Left lung (tissue), 10 donors: Measurements from ENCODE around the gene OSBPL2. TPM values are rescaled to one million over a fixed set of nuclear protein-coding genes. Genes with fewer than 3 reads are reported as not detected.

Experiments used
- ATAC-seq: fragments of 200-7000 bp; cut with Tn5 transposase; one replicate; pipeline ENCODE4 v1.9.1; 2020; ENCODE audit warnings: moderate library complexity
- DNase-seq, 4 donors: peaks; one replicate each; pipeline ENCODE4 v3.0.0-alpha.2; 2013 to 2020
- H3K27ac ChIP-seq, 2 donors: fragments of 200-600 bp; sonication (generic) in 1 of 2; one replicate each; pipeline versions ENCODE4 v1.5.0 to v1.8.0; 2020 to 2021
- H3K27me3 ChIP-seq, 2 donors: fragments of 200-600 bp; sonication (generic) in 1 of 2; one replicate each; pipeline versions ENCODE4 v1.5.0 to v1.8.0; 2020 to 2021
- H3K36me3 ChIP-seq, 2 donors: fragments of 200-600 bp; sonication (generic) in 1 of 2; one replicate each; pipeline versions ENCODE4 v1.5.0 to v1.8.0; 2020 to 2021
- H3K4me1 ChIP-seq, 2 donors: fragments of 200-600 bp; one replicate each; pipeline ENCODE4 v1.8.0; 2021
- H3K4me3 ChIP-seq, 2 donors: fragments of 200-600 bp; sonication (generic) in 1 of 2; one replicate each; pipeline versions ENCODE4 v1.5.0 to v1.8.0; 2020 to 2021; ENCODE audit warnings: mild to moderate bottlenecking in 1 of 2
- H3K9me3 ChIP-seq, 2 donors: fragments of 200-600 bp; sonication (generic) in 1 of 2; one replicate each; pipeline versions ENCODE4 v1.5.0 to v1.8.0; 2020 to 2021
- intact Hi-C, 2 donors: fragments of 100-400 bp; cut with DNase I; formaldehyde crosslinking; loops; one replicate each; pipeline versions ENCODE4 v1.11.2 to v1.14.2; 2022
- polyA plus RNA-seq, 6 donors: library from polyadenylated mRNA; unstranded; fragments of 120-200 nt; gene quantifications; one replicate each; pipeline ENCODE4 v1.2.1, GENCODE V29; 2013; ENCODE audit not compliant: insufficient read length in 6 of 6
- total RNA-seq, 2 donors: library from RNA; stranded (reverse); fragmentation: NEBNext Ultra II Directional; extraction: Animal tissue kit (Norgen Biotek cat#: 25700); gene quantifications; one replicate each; pipeline ENCODE4 v1.2.1, GENCODE V29; 2021
- TF ChIP-seq, protein P1 (sequence below), 2 donors: fragments of 200-600 bp; sonication (generic) in 1 of 2; IDR thresholded peaks; one replicate each; pipeline versions ENCODE4 v1.5.0 to v1.8.0; 2021; ENCODE audit warnings: antibody characterized with exemption in 2 of 2
- donor health status: DM: no; HTN: yes; CAD: no.
- donor health status: DM: no; HTN: no; CAD: no.

OSBPL2 gene
- total and polyA plus RNA-seq, 8 donors, result 25.6 to 47.3 (median 32.4) TPM

DNA sequence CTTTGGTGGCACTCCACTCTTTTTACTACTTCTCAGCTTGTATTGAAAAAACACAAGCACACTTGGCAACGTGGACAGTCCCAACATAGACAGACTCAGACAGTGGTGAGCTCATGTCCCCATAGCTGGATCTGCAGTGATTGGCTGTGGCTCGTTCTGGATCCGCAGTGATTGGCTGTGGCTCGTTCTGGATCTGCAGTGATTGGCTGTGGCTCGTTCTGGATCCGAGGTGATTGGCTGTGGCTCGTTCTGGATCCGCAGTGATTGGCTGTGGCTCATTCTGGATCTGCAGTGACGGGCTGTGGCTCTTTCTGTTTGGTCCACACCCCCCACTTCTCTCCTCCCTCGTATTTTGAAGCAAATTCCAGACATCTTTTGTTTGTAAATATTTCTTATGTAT lies 28.0 kb downstream of the OSBPL2 start:
- peaks cover 0 to 84% of the 10 kb centered on the region in 2 donors for H3K36me3 ChIP-seq
- H3K9me3 ChIP-seq, result peaks cover 0 to 3% of the 10 kb centered on the region in 2 donors
- H3K4me1 ChIP-seq, result no peaks in the 10 kb centered on the region
- intact Hi-C loops, result no loop called here
- TF ChIP-seq, protein P1, sequence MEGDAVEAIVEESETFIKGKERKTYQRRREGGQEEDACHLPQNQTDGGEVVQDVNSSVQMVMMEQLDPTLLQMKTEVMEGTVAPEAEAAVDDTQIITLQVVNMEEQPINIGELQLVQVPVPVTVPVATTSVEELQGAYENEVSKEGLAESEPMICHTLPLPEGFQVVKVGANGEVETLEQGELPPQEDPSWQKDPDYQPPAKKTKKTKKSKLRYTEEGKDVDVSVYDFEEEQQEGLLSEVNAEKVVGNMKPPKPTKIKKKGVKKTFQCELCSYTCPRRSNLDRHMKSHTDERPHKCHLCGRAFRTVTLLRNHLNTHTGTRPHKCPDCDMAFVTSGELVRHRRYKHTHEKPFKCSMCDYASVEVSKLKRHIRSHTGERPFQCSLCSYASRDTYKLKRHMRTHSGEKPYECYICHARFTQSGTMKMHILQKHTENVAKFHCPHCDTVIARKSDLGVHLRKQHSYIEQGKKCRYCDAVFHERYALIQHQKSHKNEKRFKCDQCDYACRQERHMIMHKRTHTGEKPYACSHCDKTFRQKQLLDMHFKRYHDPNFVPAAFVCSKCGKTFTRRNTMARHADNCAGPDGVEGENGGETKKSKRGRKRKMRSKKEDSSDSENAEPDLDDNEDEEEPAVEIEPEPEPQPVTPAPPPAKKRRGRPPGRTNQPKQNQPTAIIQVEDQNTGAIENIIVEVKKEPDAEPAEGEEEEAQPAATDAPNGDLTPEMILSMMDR (IDR thresholded peaks at IDR 0.05), result no peak
- no peaks in the 10 kb centered on the region for H3K27me3 ChIP-seq
- H3K4me3 ChIP-seq, result no peak overlapping the region
- ATAC-seq (no peak), DNase-seq (no peak)
- H3K27ac ChIP-seq, result no peak overlapping the region

DNA sequence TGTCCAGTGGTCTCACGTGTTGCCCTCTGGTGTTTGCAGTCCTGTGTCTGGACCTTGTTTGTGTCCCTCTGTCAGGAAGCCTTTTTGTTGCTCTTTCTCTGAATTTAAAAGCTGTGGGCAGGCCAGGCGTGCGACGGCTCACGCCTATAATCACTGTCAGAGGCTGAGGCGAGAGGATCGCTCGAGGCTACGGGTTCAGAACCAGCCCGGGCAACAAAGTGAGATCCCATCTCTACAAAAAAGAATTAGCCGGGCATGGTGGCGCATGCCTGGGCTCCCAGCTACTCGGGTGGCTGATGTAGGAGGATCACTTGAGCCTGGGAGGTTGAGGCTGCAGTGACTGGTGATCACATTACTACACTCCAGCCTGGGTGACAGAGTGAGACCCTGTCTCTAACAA lies 28.5 kb downstream of the OSBPL2 start:
- Histone ChIP-seq H3K27ac (no peak overlapping the region), H3K4me1 (no peaks in the 10 kb centered on the region), H3K36me3 (peaks cover 0 to 84% of the 10 kb centered on the region in 2 donors), H3K27me3 (no peaks in the 10 kb centered on the region), H3K4me3 (no peak overlapping the region), H3K9me3 (peaks cover 0 to 3% of the 10 kb centered on the region in 2 donors)
- no peak for DNase-seq
- no peak for ATAC-seq
- intact Hi-C loops, result no loop called here
- TF ChIP-seq, protein P1 (IDR thresholded peaks at IDR 0.05), result no peak

DNA sequence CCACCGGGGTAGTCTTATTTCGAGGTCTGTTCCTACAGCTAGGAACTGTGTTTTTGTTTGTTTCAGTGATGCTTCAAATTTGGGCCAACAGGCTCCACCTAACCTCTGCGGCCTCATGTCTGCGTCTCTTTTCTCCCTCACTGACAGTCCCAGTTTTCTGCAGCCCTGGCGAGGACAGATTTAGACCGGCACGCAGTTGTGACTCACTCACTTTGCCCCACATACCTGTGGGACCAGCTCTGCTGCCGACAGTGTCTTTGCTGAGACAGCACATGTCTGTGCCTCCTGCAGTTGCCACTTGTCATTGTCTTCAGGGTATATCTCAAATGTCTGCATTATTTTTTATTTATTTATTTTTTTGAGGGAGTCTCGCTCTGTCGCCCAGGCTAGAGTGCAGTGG lies 29.2 kb downstream of the OSBPL2 start:
- TF ChIP-seq, protein P1 (IDR thresholded peaks at IDR 0.05), result no peak
- DNase-seq, result no peak
- no peaks in the 10 kb centered on the region for H3K27me3 ChIP-seq
- H3K27ac ChIP-seq, result no peak overlapping the region
- H3K4me3 ChIP-seq, result no peak overlapping the region
- H3K4me1 ChIP-seq, result no peaks in the 10 kb centered on the region
- peaks cover 0 to 3% of the 10 kb centered on the region in 2 donors for H3K9me3 ChIP-seq
- ATAC-seq, result no peak
- H3K36me3 ChIP-seq, result peaks cover 0 to 84% of the 10 kb centered on the region in 2 donors
- intact Hi-C loops, result no loop called here

DNA sequence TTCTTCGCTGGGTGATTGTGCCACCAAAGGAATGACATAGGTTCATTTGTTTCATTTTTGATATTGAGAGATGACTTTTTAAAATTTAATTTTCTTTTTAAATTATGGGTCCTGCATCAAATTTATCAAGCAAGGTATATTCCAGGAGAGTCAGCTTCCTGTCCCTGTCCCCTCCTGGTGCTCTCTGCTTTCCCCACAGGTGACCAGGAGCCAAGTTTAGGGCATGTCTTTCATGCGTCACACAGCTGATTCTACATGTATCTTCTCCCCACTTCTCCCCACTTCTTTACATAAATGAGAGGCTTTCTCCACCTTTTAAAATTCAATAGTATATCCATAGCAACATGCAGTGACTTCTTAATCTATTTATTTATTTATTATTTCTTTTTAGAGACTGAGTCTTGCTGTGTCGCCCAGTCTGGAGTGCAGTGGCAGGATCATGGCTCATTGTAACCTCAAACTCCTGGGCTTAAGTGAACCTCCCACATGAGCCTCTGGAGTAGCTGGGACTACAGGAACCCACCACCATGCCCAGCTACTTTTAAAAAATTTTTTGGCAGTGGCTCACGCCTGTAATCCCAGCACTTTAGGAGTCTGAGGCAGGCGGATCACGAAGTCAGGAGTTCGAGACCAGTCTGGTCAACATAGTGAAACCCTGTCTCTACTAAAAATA lies 30.0 kb downstream of the OSBPL2 start:
- Histone ChIP-seq H3K4me3 (no peak overlapping the region), H3K27me3 (no peaks in the 10 kb centered on the region), H3K27ac (no peak overlapping the region), H3K4me1 (no peaks in the 10 kb centered on the region), H3K36me3 (peaks cover 0 to 84% of the 10 kb centered on the region in 2 donors), H3K9me3 (peaks cover 0 to 3% of the 10 kb centered on the region in 2 donors)
- DNase-seq (no peak), ATAC-seq (no peak)
- TF ChIP-seq, protein P1 (IDR thresholded peaks at IDR 0.05), result no peak
- intact Hi-C loops, result no loop called here

DNA sequence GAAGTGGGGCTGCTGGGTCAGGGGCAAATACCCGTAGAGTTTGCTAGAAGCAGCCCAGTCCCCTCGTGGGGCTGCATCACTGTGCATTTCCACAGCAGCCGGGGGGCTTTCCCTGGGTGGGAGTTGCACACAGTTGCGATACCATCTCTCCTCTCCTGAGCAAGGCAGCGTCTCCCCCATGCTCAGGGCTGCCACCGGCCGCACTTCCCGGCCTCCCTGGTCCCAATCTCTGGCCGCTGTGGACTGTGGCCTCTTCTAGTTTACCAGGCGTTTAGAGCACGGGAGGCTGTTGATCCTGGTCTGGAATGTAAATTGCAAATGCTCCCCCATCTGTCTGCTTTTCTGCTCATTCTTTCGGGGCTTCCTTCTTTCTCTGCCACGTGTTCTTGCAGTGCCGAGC lies 31.1 kb downstream of the OSBPL2 start:
- Histone ChIP-seq H3K27me3 (no peaks in the 10 kb centered on the region), H3K9me3 (peaks cover 0 to 3% of the 10 kb centered on the region in 2 donors), H3K4me3 (no peak overlapping the region), H3K4me1 (no peaks in the 10 kb centered on the region), H3K36me3 (peaks cover 0 to 84% of the 10 kb centered on the region in 2 donors), H3K27ac (no peak overlapping the region)
- DNase-seq (no peak), ATAC-seq (no peak)
- intact Hi-C loops, result no loop called here
- TF ChIP-seq, protein P1 (IDR thresholded peaks at IDR 0.05), result no peak
